ENCODE measurements around the gene SLC22A4.

SLC22A4 gene

DNA sequence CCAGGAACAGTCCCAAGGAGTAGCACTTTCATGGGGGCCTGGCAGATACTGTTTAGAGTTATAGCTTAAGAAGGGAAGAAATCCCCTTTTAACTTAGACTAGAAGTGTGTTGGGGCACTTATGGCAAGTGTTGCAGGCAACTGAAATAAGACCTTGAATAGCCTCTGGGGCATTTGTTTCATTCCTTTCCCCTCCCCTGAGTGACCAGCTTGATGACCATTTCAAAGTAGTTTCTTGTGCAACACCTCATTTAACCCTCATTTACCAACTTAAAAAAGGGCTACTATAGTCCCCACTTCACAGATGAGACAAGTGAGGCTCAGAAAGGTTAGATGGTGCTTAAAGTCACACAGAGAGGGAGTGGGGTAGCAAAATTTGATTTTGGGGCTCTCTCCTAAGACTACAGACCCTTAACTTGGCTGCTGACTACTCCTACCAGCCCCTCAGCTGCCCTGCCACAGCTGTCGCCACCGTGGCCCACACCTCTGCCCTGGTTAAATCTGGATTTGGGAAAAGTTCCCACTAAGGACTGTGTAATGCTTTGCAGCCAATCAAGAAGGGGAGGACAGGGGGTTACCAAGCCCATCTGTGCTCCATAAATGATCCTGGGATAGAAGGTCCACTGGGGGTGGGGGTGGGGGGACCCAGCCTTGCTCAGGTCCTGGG, 31.2 kb upstream of the SLC22A4 start:
- no peak for DNase-seq (ENCODE audit: low read depth in 2 of 2)

- peak in 1 of 2 experiments; percentile 40 for DNase-seq (ENCODE audit: low read depth in 2 of 2)
Observed at GRCh38 chr5:132263548-132264261, 30.5 kb upstream of the SLC22A4 start.

DNA sequence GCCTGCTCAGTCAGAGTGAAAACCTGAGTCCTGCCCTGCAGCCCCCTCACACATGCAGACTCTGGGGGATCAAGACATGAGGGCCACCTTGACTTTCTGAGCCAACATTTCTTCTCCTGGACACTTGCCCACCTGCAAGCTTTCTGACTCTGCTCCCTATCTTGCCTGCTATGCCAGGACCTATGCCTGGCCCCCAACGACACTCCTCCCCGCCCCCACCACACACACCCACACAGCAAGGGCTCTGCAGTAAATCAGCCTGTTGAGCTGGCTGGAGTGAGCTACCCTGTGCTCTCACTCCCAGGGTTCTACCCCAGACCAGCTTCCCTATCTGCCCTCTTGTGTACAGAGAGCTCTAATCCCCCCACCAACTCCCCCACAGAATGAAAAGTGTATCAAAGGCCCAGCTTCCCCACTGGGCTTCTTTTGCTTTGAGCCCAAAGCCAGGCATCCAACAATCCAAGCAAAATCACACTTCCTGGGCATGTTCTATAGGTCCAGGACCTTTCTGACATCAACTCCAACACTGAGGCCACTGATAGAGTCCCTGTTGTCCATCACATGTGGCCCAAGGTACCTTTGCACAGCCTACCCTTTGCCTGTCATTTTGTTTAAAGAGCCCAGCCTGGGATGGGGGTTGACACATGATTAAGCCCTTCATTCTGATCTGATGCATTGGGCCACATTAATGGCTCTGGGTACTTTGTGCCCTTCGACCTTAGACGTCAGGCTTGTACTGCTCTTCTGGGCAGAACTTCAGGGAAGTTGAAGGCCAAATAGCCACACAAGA, 29.5 kb upstream of the SLC22A4 start:
- no peak for DNase-seq (ENCODE audit: low read depth in 2 of 2)

- peak; percentile 88 to 89 for DNase-seq (ENCODE audit: low read depth in 2 of 2)
Observed at GRCh38 chr5:132265336-132266030, 28.7 kb upstream of the SLC22A4 start.

GRCh38 chr5:132266031-132266835, 28.0 kb upstream of the SLC22A4 start:
- no peak for DNase-seq (ENCODE audit: low read depth in 2 of 2)

GRCh38 chr5:132266836-132267160, 27.4 kb upstream of the SLC22A4 start:
- no peak for DNase-seq (ENCODE audit: low read depth in 2 of 2)

DNA sequence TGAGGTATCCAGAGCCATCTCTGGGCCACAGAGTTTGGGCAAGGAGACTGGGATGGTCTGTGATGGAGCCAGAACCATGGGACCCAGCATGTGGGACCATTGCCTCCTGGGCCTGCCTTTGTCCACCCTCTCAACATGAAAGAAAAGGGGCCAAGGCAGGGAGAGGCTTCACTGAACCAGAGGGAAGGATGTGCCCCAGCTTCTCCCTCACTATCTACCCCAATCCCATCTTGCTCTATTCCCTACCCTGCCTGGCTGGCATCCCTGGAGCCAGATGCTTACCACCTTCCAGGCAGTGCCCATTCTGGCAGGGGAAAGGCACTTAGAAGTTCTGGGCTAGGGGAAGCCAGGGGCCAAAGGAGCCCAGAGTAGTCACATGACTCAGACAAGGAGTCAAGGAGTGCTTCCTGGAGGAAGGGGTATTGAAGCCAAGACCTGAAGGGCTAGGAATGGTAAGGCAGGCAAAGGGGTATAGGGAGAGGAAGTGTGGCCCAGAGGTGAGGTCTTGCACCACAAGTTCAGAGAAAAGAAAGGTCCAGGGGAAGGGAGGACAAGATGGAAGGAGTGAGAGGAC, 26.9 kb upstream of the SLC22A4 start:
- DNase-seq (ENCODE audit: low read depth in 2 of 2) = no peak

DNA sequence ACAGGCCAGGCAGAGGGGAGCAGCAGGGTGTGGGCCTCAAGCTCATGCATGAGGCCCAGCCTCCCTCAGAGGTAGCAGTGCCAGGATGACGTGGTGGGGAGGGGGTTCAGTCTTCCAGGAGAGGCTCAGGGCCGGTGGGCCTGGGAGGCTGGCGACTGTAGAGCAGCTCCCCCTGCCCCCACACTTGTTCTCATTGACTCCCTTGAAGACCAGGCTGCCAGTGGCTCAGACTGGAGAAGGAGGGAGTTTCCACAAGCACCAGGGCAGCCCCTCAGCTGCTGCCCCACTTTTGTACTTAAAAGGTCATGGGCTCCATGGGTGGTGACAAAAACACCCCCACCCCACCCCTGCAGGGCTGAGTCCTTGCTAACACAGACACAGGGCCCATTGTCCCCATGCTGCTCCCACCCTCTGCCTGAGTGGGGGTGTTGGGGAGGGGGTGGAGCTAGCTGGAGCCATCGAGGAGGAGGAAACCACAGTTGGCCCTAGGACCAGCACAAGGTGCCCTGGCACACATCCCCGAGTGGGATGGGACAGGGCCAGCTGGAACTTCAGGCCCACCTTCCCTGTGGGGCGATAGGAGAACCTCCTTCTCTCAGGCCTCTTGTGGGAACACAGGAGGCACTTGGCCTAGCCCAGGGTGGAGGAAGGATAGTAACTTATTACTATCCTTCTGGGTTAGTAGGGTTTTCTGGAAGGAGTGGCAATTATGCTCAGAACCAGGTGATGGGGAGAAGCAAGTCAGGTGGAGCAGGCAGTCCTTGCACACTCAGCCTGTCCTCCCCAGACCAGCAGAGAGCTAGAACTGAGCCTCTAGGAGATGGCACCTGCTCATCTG, 26.0 kb upstream of the SLC22A4 start:
- no peak for DNase-seq (ENCODE audit: low read depth in 2 of 2)

GRCh38 chr5:132268769-132269551, 25.2 kb upstream of the SLC22A4 start:
- DNase-seq (ENCODE audit: low read depth in 2 of 2) = peak in 1 of 2 experiments; percentile 63

- no peak for DNase-seq (ENCODE audit: low read depth in 2 of 2)
Observed at GRCh38 chr5:132269635-132270334, 24.4 kb upstream of the SLC22A4 start.

- DNase-seq (ENCODE audit: low read depth in 2 of 2) = no peak
Observed at GRCh38 chr5:132270335-132270665, 23.9 kb upstream of the SLC22A4 start.

GRCh38 chr5:132270706-132271105, 23.5 kb upstream of the SLC22A4 start:
- DNase-seq (ENCODE audit: low read depth in 2 of 2) = no peak

GRCh38 chr5:132271251-132272246, 22.6 kb upstream of the SLC22A4 start:
- DNase-seq (ENCODE audit: low read depth in 2 of 2) = no peak

GRCh38 chr5:132272311-132273210, 21.6 kb upstream of the SLC22A4 start:
- no peak for DNase-seq (ENCODE audit: low read depth in 2 of 2)

DNA sequence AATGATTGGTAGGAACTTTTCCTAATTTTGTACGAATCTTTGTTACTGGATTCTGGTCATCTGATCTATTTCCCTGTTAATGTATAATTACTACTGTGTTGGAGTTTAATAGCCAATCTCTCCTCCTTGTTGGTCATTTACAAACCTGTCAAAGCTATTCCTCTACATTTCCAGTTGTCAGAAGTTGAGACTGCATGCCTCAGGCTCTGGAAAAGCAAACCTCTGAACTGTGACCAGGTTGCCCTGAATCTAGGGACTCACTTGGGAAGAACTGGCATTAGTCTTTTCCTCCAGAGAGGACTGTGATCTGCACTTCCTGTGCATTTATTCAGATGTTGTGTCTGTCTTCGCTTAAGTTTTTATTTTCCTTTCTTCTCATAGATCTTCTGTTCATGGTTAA, 20.6 kb upstream of the SLC22A4 start:
- DNase-seq (ENCODE audit: low read depth in 2 of 2) = no peak

GRCh38 chr5:132274050-132274792, 20.0 kb upstream of the SLC22A4 start:
- no peak for DNase-seq (ENCODE audit: low read depth in 2 of 2)
